Calu3 (cell line): ENCODE measurements around the gene FABP7. TPM values are rescaled to one million over a fixed set of nuclear protein-coding genes. Genes with fewer than 3 reads are reported as not detected.

Source experiments
- BruUV-seq: library from RNA; stranded (reverse); fragments of 400-500 nt; replicated peaks from 2 replicates; lab custom pipeline; 2021; lab: Mats Ljungman, UMichigan
- CTCF ChIA-PET: fragments of 300-600 bp; sonication (Branson Sonifier 250); formaldehyde crosslinking; loops from one replicate; lab custom pipeline; 2022; ENCODE audit warnings: antibody characterized with exemption; lab: Charles Lee
- DNase-seq: peaks from one replicate; pipeline ENCODE4 v3.0.0; 2022
- H3K27ac Mint-ChIP-seq: one replicate; pipeline ENCODE4 v1.8.0; 2022; ENCODE audit warnings: mixed read lengths; ENCODE audit not compliant: unreplicated experiment
- H3K27me3 Mint-ChIP-seq: one replicate; pipeline ENCODE4 v1.8.0; 2022; ENCODE audit warnings: mixed read lengths; ENCODE audit not compliant: unreplicated experiment
- H3K36me3 Mint-ChIP-seq: one replicate; pipeline ENCODE4 v1.8.0; 2022; ENCODE audit warnings: mild to moderate bottlenecking, moderate library complexity, mixed read lengths; ENCODE audit not compliant: insufficient read depth, unreplicated experiment
- H3K4me1 Mint-ChIP-seq: one replicate; pipeline ENCODE4 v1.8.0; 2022; ENCODE audit warnings: mild to moderate bottlenecking, low read depth, mixed read lengths; ENCODE audit not compliant: unreplicated experiment
- H3K4me3 Mint-ChIP-seq: one replicate; pipeline ENCODE4 v1.8.0; 2022; ENCODE audit warnings: mild to moderate bottlenecking, low read depth, moderate library complexity, mixed read lengths; ENCODE audit not compliant: unreplicated experiment
- H3K9me3 Mint-ChIP-seq: one replicate; pipeline ENCODE4 v1.8.0; 2022; ENCODE audit warnings: low read depth, mixed read lengths; ENCODE audit not compliant: unreplicated experiment
- intact Hi-C: fragments of 100-400 bp; cut with micrococcal nuclease; formaldehyde crosslinking; loops from one replicate; pipeline ENCODE4 v1.10.0; 2022; ENCODE audit not compliant: unreplicated experiment
- total RNA-seq: library from RNA; stranded (reverse); gene quantifications from 2 replicates; pipeline ENCODE4 v1.2.3, GENCODE V29; 2022
- TF ChIP-seq, protein P1 (sequence below): fragments of 200-600 bp; IDR thresholded peaks from one replicate; pipeline ENCODE4 v1.8.0; 2022; ENCODE audit warnings: antibody characterized with exemption; ENCODE audit not compliant: unreplicated experiment

Gene FABP7
- total RNA-seq, 1 experiment from 2014 or later: not detected

DNA sequence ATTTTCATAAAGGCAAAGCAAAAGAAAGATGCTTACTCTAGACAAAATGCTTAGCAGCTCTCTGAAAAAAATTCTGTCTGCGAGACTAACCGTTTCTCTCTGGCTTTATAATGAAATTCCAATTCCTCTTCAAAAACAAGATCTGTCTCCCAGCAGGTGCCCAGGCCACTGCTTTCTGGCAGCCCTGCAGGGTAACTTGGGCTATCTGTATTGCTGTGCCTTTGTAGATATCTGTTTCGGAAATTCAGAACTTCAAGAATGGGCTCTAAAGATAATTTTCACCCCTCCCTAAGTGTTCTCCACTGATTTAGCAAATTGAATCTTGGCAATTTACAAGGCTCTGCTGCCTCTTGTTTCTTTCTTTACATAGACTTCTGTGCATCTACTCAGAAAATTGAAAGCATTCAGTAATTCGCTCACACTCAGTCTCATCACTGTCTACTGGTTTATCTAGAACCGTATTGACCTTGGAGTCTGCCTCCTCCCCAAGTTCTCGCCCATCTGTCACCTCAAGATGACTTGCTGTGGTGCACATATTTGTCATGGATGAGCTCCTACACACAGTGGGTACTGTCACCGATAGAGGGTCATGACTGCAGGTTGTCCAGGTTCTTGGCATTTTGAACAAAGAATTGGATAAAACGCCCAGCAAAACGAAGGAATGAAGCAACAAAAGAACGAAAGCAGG, 26.4 kb upstream of the FABP7 start:
- Mint-ChIP-seq H3K27me3 (no peaks in the 10 kb centered on the region), H3K4me1 (peaks cover 14% of the 10 kb centered on the region), H3K27ac (no peak overlapping the region), H3K36me3 (no peaks in the 10 kb centered on the region), H3K9me3 (peaks cover 3% of the 10 kb centered on the region), H3K4me3 (no peak overlapping the region)
- TF ChIP-seq, protein P1, sequence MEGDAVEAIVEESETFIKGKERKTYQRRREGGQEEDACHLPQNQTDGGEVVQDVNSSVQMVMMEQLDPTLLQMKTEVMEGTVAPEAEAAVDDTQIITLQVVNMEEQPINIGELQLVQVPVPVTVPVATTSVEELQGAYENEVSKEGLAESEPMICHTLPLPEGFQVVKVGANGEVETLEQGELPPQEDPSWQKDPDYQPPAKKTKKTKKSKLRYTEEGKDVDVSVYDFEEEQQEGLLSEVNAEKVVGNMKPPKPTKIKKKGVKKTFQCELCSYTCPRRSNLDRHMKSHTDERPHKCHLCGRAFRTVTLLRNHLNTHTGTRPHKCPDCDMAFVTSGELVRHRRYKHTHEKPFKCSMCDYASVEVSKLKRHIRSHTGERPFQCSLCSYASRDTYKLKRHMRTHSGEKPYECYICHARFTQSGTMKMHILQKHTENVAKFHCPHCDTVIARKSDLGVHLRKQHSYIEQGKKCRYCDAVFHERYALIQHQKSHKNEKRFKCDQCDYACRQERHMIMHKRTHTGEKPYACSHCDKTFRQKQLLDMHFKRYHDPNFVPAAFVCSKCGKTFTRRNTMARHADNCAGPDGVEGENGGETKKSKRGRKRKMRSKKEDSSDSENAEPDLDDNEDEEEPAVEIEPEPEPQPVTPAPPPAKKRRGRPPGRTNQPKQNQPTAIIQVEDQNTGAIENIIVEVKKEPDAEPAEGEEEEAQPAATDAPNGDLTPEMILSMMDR: no peak
- no TSS peak for BruUV-seq
- CTCF ChIA-PET: no interaction called here
- DNase-seq: no peak
- intact Hi-C loops: no loop called here

DNA sequence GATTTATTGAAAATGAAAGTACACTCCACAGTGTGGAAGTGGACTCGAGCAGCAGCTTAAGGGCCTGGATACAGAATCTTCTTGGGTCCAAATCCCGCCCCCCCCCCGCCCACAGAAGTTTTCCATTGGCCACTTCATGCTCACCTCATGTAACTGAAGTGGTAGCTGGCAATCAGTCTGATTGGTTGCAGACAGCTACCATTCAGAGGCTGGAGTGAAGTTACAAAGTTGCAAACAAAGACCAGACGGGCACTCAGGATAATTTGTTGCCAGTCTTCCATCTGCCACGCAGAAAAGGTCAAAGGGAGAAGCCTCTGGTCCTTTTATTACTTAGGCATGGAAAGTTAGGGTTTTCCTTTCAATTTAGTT, 25.8 kb upstream of the FABP7 start:
- H3K4me1 Mint-ChIP-seq: peaks cover 11% of the 10 kb centered on the region
- DNase-seq: no peak
- TF ChIP-seq, protein P1: no peak
- H3K27ac Mint-ChIP-seq: no peak overlapping the region
- H3K4me3 Mint-ChIP-seq: no peak overlapping the region
- intact Hi-C loops: no loop called here
- no TSS peak for BruUV-seq
- H3K27me3 Mint-ChIP-seq: no peaks in the 10 kb centered on the region
- peaks cover 3% of the 10 kb centered on the region for H3K9me3 Mint-ChIP-seq
- H3K36me3 Mint-ChIP-seq: no peaks in the 10 kb centered on the region
- CTCF ChIA-PET: no interaction called here

DNA sequence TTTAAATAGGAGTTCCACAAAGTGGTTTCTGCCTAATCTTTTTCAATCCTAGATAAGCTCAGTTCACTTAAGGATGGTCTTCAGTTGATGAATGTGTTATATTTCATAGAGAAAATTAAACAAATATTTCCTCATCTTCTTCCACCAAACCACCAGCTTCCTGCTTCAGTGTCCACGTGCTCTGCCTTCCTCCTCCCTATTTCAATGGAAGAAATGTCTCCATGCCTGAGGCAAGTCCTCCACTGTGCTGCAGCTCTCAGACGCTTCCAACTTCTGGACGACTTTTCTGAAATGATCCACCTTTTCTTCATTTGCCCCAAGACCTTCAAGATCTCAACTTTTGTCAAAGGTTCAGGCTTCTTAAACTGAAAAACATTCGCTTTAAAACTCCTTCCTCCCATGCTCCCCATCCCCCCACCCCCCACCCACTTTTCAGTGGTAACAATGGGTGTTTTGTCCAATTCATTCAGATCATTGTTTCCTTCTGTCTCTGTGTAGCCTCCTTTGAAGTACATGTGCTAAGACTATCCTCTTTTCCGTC, 25.3 kb upstream of the FABP7 start:
- Mint-ChIP-seq H3K27me3 (no peaks in the 10 kb centered on the region), H3K4me1 (peaks cover 5% of the 10 kb centered on the region), H3K4me3 (no peak overlapping the region), H3K36me3 (no peaks in the 10 kb centered on the region), H3K27ac (no peak overlapping the region), H3K9me3 (peaks cover 3% of the 10 kb centered on the region)
- BruUV-seq: no TSS peak
- TF ChIP-seq, protein P1: no peak
- intact Hi-C loops: no loop called here
- CTCF ChIA-PET: no interaction called here
- DNase-seq: no peak

DNA sequence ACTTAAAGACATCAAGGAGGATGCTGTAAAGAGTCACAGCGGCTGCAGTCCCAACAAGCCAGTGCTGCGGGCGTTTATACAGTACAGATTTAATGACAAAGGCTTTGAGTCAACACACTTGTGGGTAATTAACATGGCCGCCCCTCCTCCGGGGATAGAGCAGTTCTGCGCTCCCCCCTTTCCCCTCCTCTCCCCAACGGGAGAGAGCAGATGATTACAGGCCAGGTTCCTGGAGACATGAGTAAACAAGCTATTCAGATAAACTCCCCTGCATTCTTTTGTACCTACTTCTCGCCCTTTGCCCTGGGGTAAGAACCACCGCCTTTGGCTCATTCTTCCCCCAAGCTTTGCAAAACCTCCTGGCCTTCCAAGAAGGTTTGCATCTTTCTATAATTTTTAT, 23.6 kb upstream of the FABP7 start:
- no peak overlapping the region for H3K4me3 Mint-ChIP-seq
- no TSS peak for BruUV-seq
- no peak overlapping the region for H3K27ac Mint-ChIP-seq
- DNase-seq: no peak
- intact Hi-C loops: no loop called here
- CTCF ChIA-PET: no interaction called here
- TF ChIP-seq, protein P1: no peak
- no peaks in the 10 kb centered on the region for H3K36me3 Mint-ChIP-seq
- no peaks in the 10 kb centered on the region for H3K27me3 Mint-ChIP-seq
- H3K9me3 Mint-ChIP-seq: peaks cover 3% of the 10 kb centered on the region
- no peaks in the 10 kb centered on the region for H3K4me1 Mint-ChIP-seq
